HG03432 (cell line): ENCODE measurements around the gene RXRG.
"Not testable (repeated sequence)": the region's sequence is repeated elsewhere in the genome, so short reads cannot be mapped to it uniquely, and the experiment has no call there.

Experiments
- ATAC-seq: cut with Tn5 transposase; IDR thresholded peaks from one replicate; pipeline ENCODE4 v1.9.1; 2021; ENCODE audit warnings: mild to moderate bottlenecking, moderate library complexity; ENCODE audit not compliant: unreplicated experiment

RXRG gene

GRCh38 chr1:165444897-165445370 lies at the start of gene RXRG:
Gene RXRG (minus strand): TSS chr1:165445126. CDS start chr1:165444893, 233 bp downstream.
- ATAC-seq, result peak; percentile 47

- ATAC-seq, result no peak
Measured at GRCh38 chr1:165492845-165493373, 48.0 kb upstream of the RXRG start.

- ATAC-seq, result no peak
Measured at GRCh38 chr1:165490175-165490574, 45.2 kb upstream of the RXRG start.

- no peak for ATAC-seq
Measured at GRCh38 chr1:165487921-165488320, 43.0 kb upstream of the RXRG start.

- ATAC-seq, result no peak
Measured at GRCh38 chr1:165486663-165487062, 41.7 kb upstream of the RXRG start.

- no peak for ATAC-seq
Measured at GRCh38 chr1:165485716-165486115, 40.8 kb upstream of the RXRG start.

GRCh38 chr1:165484532-165484931 lies 39.6 kb upstream of the RXRG start:
- ATAC-seq, result no peak

GRCh38 chr1:165483412-165483811 lies 38.5 kb upstream of the RXRG start:
- ATAC-seq, result no peak

GRCh38 chr1:165481820-165482532 lies 37.0 kb upstream of the RXRG start:
- ATAC-seq, result no peak

- no peak for ATAC-seq
Measured at GRCh38 chr1:165476776-165477175, 31.9 kb upstream of the RXRG start.

GRCh38 chr1:165474196-165474595 lies 29.3 kb upstream of the RXRG start:
- no peak for ATAC-seq

- ATAC-seq, result no peak
Measured at GRCh38 chr1:165473081-165473480, 28.2 kb upstream of the RXRG start.

GRCh38 chr1:165468726-165469249 lies 23.9 kb upstream of the RXRG start:
- ATAC-seq, result no peak

GRCh38 chr1:165468253-165468652 lies 23.3 kb upstream of the RXRG start:
- ATAC-seq, result no peak

GRCh38 chr1:165467706-165468105 lies 22.8 kb upstream of the RXRG start:
- no peak for ATAC-seq

- ATAC-seq, result no peak
Measured at GRCh38 chr1:165463978-165464377, 19.1 kb upstream of the RXRG start.

GRCh38 chr1:165459683-165460082 lies 14.8 kb upstream of the RXRG start:
- not testable (repeated sequence) for ATAC-seq

GRCh38 chr1:165456861-165457260 lies 11.9 kb upstream of the RXRG start:
- ATAC-seq, result no peak

GRCh38 chr1:165456114-165456513 lies 11.2 kb upstream of the RXRG start:
- no peak for ATAC-seq

- no peak for ATAC-seq
Measured at GRCh38 chr1:165455111-165455510, 10.2 kb upstream of the RXRG start.

- no peak for ATAC-seq
Measured at GRCh38 chr1:165454091-165454610, 9.2 kb upstream of the RXRG start.
